ENCODE results near the gene PLXNA4. TPM values are rescaled to one million over a fixed set of nuclear protein-coding genes. Genes with fewer than 3 reads are reported as not detected.

The PLXNA4 gene
- total RNA-seq, 2 donors from 2014 or later: 0.41 to 2.8 TPM

GRCh38 chr7:132352800-132353199 is 223.5 kb downstream of the PLXNA4 start:
- Histone ChIP-seq H3K27me3 (replicated peaks; ENCODE audit: insufficient read depth) (no peaks in the 10 kb centered on the region), H3K9me3 (no peaks in the 10 kb centered on the region), H3K36me3 (no peaks in the 10 kb centered on the region), H3K4me3 (no peak overlapping the region), H3K27ac (no peak overlapping the region), H3K4me1 (replicated peaks) (no peaks in the 10 kb centered on the region)
- no peak for DNase-seq (ENCODE audit: low spot score)
- TF ChIP-seq POLR2AphosphoS5 (IDR thresholded peaks at IDR 0.05) (no peak), POLR2A (IDR thresholded peaks at IDR 0.05) (no peak), CTCF (IDR thresholded peaks at IDR 0.05) (no peak)
- 26% methylated on average over 6 of the region's 6 CpGs for WGBS
- intact Hi-C loops (cut with DNase I): no loop called here

DNA sequence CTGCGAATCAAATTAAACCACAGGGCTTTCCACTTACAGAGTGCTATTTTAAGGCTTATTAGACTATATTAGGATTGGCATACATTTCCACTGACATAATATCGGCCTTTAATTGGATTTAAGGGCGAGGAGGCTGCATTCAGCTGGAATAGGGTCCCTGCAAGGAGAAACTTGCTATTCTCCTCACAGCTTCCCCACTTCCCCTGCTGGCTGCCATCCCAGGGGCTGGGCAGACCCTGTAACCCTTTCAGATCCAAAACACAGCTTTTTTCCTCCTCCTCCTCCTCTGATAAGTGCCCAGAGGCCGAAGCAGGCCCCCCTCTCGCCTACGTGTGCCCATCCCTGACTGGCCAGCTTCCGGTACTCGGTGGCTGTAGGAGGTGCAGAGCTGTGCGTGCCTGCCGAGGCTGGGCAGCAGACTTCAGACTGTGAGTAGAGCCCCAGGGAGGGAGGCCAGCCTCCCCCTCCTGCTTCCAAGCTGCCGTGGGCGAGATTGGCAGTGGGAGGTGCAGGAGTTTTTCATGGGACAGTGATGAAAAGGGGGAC is 224.2 kb downstream of the PLXNA4 start:
- TF ChIP-seq CTCF (IDR thresholded peaks at IDR 0.05) (no peak), POLR2A (IDR thresholded peaks at IDR 0.05) (no peak), POLR2AphosphoS5 (IDR thresholded peaks at IDR 0.05) (no peak)
- DNase-seq (ENCODE audit: low spot score): no peak
- no peaks in the 10 kb centered on the region for H3K27me3 ChIP-seq (replicated peaks; ENCODE audit: insufficient read depth)
- H3K4me3 ChIP-seq: no peak overlapping the region
- WGBS: 42% methylated on average over 11 of the region's 12 CpGs
- intact Hi-C loops (cut with DNase I): no loop called here
- H3K36me3 ChIP-seq: no peaks in the 10 kb centered on the region
- no peak overlapping the region for H3K27ac ChIP-seq
- no peaks in the 10 kb centered on the region for H3K9me3 ChIP-seq
- H3K4me1 ChIP-seq (replicated peaks): no peaks in the 10 kb centered on the region

DNA sequence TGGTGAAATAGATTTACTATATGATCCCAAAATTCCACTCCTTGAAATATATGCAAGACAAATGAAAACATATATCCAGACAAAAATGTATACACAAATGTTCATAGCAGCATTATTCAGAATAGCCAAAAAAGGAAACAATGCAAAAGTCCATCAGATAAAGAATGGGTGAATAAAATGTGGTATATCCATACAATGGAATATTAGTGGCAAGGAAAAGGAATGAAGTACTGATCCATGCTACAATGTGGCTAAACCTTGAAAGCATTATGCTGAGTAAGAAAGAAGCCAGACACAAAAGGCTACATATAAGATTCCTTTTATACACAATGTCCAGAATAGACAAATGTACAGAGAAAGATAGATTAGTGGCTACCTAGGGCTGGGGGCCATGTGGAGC is 225.5 kb downstream of the PLXNA4 start:
- Histone ChIP-seq H3K4me1 (replicated peaks) (no peaks in the 10 kb centered on the region), H3K4me3 (no peak overlapping the region), H3K9me3 (no peaks in the 10 kb centered on the region), H3K27me3 (replicated peaks; ENCODE audit: insufficient read depth) (no peaks in the 10 kb centered on the region), H3K27ac (no peak overlapping the region), H3K36me3 (no peaks in the 10 kb centered on the region)
- DNase-seq (ENCODE audit: low spot score): no peak
- TF ChIP-seq POLR2A (IDR thresholded peaks at IDR 0.05) (no peak), POLR2AphosphoS5 (IDR thresholded peaks at IDR 0.05) (no peak), CTCF (IDR thresholded peaks at IDR 0.05) (no peak)
- intact Hi-C loops (cut with DNase I): no loop called here

- H3K27me3 ChIP-seq (replicated peaks; ENCODE audit: insufficient read depth): no peaks in the 10 kb centered on the region
- DNase-seq (ENCODE audit: low spot score): no peak
- no peaks in the 10 kb centered on the region for H3K4me1 ChIP-seq (replicated peaks)
- H3K9me3 ChIP-seq: no peaks in the 10 kb centered on the region
- 78% methylated on average over 3 of the region's 3 CpGs for WGBS
- H3K27ac ChIP-seq: no peak overlapping the region
- no peak overlapping the region for H3K4me3 ChIP-seq
- intact Hi-C loops (cut with DNase I): no loop called here
- no peak for TF ChIP-seq CTCF (IDR thresholded peaks at IDR 0.05)
- TF ChIP-seq POLR2A (IDR thresholded peaks at IDR 0.05): no peak
- TF ChIP-seq POLR2AphosphoS5 (IDR thresholded peaks at IDR 0.05): no peak
- no peaks in the 10 kb centered on the region for H3K36me3 ChIP-seq
These were observed 227.2 kb downstream of the PLXNA4 start for GRCh38 chr7:132349075-132349474.

DNA sequence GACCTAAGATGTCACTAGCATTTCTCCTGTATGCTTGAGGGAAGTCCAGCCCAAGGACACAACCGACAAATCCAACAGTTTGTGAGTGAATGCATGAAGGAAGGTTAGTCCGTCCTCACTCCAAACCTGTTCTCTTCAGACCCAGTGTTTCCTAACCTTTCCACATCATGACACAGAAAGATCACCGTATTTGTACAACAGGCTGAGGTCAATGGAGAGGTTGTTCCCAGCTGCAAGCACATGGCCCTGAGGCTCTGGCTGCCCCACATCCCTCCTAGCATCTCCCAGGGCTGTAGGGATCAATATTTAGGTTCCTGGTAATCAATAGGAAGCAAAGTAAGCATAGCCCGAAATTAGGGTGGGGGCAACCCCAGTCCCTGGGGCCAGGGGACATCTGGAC is 227.9 kb downstream of the PLXNA4 start:
- no peak for DNase-seq (ENCODE audit: low spot score)
- Histone ChIP-seq H3K36me3 (no peaks in the 10 kb centered on the region), H3K27me3 (replicated peaks; ENCODE audit: insufficient read depth) (no peaks in the 10 kb centered on the region), H3K4me3 (no peak overlapping the region), H3K4me1 (replicated peaks) (no peaks in the 10 kb centered on the region), H3K9me3 (no peaks in the 10 kb centered on the region), H3K27ac (no peak overlapping the region)
- TF ChIP-seq POLR2A (IDR thresholded peaks at IDR 0.05): no peak
- no peak for TF ChIP-seq CTCF (IDR thresholded peaks at IDR 0.05)
- TF ChIP-seq POLR2AphosphoS5 (IDR thresholded peaks at IDR 0.05): no peak
- intact Hi-C loops (cut with DNase I): no loop called here
- 93% methylated on average over 4 of the region's 4 CpGs for WGBS

Data from prostate gland (tissue), 2 donors.